Measurements from ENCODE around the gene ARHGEF5. TPM values are rescaled to one million over a fixed set of nuclear protein-coding genes. Genes with fewer than 3 reads are reported as not detected.

The ARHGEF5 gene
- 0.76 and 0.97 TPM in 2 replicates for total RNA-seq

GRCh38 chr7:144355176-144355822 is at the start of gene ARHGEF5:
TSS of gene ARHGEF5 (plus strand) at chr7:144355402. CDS start at chr7:144362670, 7,268 bp downstream.

GRCh38 chr7:144311872-144312469 is 43.2 kb upstream of the ARHGEF5 start, which contains the start of gene OR2A1:
TSS of gene OR2A1 (plus strand) at chr7:144312419. CDS start at chr7:144318125, 5,706 bp downstream.

DNA sequence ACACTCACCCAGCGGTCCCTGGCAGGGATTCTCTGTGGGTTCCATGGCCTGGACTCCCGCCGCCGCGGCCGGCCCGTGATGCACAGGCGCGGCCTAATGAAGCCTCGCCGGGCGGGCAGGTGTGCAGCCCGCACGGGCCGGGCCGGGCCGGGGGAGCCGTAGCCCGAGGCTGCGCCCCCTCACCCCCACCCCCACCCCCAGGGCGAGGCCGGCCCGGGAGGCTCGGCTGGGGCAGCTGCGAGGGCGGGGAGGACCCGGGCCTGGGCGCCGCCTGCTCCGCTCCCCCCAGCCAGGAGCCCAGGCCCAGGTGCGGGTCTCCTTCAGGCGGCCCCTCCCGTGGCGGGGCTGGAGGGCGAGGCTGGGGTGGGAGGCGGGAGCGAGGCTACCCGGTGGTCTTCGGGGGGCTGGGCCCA is 48.5 kb downstream of the ARHGEF5 start, which contains the start of gene NOBOX:
Gene NOBOX, minus strand, starts transcription at position 45 of the 413 bp plus-strand sequence.

Other genes with a start within 250 kb of the ARHGEF5 start
- not detected in 2 replicates for gene OR2A2, start 245.8 kb upstream of the ARHGEF5 start, total RNA-seq
- gene OR2A14, start 232.2 kb upstream of the ARHGEF5 start, total RNA-seq = not detected in 2 replicates
- gene CTAGE4, start 171.9 kb upstream of the ARHGEF5 start, total RNA-seq = 0.30 TPM in 1 of 2 replicates, not detected in the other
- 0.32 and 0.91 TPM in 2 replicates for gene ARHGEF35, start 159.6 kb upstream of the ARHGEF5 start, total RNA-seq
- not detected in 2 replicates for gene OR2A42, start 115.8 kb upstream of the ARHGEF5 start, total RNA-seq
- 0.46 TPM in 1 of 2 replicates, not detected in the other for gene OR2A7, start 90.6 kb upstream of the ARHGEF5 start, total RNA-seq
- gene CTAGE8, start 86.1 kb upstream of the ARHGEF5 start, total RNA-seq = 0.15 and 0.65 TPM in 2 replicates
- under 0.01 TPM in 2 replicates for gene OR2A1, start 43.0 kb upstream of the ARHGEF5 start, total RNA-seq
- gene NOBOX, start 48.3 kb downstream of the ARHGEF5 start, total RNA-seq = not detected in 2 replicates